Measurements from ENCODE around the gene LRP1B.

Gene LRP1B

DNA sequence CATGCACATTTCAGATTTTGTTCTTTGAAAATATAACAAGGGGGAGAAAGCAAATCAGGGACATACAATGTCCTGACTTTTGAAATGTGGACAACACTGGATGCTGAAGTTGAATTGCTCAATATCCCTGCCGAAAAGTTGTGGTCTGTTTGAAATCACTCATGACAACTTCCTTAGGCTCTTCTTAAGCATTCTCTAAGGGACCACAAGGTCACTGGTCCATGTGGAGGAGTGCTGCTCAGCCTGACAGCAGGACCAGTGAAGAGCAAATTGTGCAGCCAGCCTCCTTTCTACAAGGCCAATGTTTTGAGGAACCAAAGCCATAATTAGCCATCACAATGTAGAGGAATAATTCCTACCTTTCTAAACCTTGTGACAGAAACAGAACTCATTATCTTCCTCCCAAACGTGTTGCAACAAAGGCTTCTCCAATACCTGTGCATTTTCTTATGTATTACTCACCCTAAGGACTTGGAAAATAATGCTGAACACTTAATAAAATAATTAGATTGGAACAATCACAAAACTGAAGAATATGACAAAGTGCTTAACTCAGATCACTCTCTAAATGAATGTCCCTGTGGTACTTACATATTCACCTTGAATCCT lies 1873.0 kb downstream of the LRP1B start:
- no peak for FAIRE-seq

DNA sequence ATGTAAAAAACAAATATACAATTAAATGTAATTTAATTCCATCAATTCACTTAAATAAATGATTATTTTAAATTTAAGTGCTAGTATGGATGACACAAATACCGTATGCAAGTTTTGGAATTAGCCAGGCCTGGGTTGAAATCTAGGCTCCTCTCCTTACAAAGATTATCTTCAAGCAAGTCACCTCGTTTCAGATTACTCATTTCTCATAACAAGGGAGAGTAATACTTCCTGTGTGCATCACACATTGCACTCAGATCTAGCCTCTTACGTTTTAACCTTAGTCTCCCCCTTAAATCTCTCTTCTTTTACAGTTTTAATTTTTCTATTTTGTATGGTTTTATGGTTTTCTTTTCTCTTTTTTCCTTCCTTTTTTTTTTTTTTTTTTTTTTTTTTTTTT lies 1874.7 kb downstream of the LRP1B start:
- no peak for FAIRE-seq

DNA sequence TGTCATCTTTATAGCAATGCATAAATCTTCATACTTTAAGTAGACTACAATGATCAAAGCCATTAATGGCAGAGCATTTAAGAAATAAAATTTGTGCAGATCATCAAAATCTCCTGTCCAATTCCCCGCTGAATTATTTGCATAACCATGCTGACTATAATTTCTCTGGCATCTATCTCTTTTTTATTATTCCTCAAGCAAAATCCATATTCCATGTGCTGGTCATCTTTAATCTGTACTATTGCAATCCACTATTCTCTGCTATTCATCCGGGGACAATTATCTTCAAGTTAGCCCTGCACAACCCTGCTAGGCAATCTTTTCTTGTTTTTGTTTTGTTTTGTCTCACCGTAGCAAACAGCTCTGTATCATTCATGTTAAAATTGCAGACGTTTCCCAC lies 1881.0 kb downstream of the LRP1B start:
- FAIRE-seq = no peak

DNA sequence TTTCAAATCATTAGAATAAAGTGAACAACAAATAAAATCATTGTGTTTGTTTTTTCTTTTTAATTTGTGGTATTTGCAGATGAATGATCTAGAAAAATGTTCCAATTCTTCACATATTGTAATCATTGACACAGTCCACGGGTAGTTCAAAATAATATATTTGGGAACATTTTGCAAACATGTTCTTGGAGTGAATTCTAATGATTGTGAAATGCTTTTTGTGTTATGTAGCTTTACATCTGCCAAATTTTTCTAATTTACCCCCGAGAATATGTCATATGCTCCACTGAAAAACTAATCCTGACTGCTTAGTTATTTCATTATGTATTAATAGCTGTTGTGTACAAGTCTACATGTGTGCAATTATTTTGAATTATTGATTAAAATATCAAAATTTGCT lies 1882.2 kb downstream of the LRP1B start:
- no peak for FAIRE-seq

DNA sequence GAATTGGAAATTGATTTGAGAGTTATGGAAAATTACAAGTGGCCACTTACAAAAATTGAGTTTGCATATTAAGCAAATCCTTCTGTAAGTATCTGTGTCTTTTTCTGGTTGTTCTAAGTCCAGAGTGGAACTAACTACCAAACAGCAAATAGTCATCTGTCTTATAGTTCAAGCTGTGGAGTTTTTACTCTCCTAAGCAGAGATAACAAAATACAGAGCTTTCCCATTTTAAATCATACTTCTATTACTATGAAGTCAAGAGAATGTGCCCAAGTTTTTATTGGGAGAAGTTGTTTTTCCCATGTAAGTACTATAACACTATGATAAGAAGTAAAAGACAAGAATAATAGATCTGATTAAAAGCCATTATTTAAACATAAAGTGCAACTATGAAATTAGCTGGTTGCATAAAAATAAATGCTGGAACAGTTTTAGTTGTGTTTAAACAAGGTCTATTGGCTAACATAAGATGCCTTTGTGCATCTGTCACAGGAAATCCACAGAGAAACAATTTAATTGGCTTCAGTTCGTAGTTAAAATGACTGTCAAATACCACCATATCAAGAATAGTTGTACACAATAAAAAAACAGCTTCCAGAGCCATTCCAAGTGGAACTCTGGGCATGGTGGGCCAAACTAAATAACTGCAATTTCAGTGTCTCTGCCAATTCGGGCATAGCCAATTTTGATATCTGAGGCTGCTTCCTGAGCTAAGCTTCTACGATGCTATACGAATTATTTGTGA lies 1883.2 kb downstream of the LRP1B start:
- FAIRE-seq = no peak

- FAIRE-seq = no peak
These were observed 1883.9 kb downstream of the LRP1B start for GRCh38 chr2:140246957-140247356.

- FAIRE-seq = no peak
These were observed 1884.8 kb downstream of the LRP1B start for GRCh38 chr2:140246058-140246457.

GRCh38 chr2:140242889-140243288 lies 1887.9 kb downstream of the LRP1B start:
- no peak for FAIRE-seq

DNA sequence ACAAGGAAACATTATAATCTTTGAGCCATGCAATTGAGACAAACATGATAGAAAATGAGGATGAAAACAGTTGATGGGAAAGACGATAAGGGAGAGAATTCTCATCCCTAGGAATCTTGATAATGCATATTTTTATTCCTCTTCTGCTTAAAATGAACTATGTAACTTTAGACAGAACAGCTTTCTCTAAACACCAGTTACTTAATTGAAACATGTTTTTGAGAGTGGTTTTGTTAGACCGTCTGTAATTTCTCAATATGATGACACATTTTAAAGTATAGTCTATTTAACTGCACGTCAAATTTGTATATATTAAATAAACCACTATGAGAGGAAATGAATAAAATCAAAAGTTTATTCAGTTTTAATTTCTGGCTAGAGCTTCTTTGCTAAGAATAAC lies 1896.7 kb downstream of the LRP1B start:
- FAIRE-seq = no peak

- no peak for FAIRE-seq
These were observed 1919.9 kb downstream of the LRP1B start for GRCh38 chr2:140210963-140211362.

DNA sequence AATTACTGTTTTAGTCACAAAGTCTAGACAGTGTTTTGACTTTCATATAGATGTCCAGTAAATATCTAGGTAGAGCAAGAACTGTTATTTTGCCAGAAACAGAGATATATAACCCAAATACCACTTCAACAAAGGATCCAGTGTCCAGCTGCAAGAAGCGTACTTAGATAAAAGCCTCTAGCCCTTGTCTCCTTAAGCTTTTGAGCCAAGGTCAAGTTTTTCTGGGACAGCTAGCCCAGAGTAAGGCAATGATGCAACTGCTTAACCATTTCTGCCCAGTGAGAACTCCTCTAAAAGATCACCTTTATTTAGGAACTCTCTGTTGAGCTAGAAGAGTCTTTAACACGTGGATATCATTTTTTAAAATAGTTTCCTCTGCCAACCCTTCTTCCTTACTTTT lies 1925.7 kb downstream of the LRP1B start:
- no peak for FAIRE-seq

- FAIRE-seq = no peak
These were observed 1927.5 kb downstream of the LRP1B start for GRCh38 chr2:140203347-140203746.

DNA sequence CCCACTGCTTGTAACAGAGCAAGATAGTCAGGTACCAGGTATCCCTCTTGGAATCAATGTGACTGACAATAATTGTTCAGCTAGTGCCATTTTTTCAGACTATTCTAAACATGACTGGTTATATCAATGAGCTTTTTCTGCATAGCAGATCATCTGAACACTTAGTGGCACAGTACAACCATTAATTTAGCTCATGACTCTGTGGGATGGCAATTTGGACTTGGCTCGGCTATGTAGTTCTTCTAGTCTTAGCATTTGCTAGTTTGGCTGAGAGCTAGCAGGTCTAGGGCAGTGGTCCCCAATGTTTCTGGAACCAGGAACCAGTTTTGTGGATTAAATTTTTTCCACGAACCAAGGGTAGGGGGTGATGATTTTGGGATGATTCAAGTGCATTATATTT lies 1929.2 kb downstream of the LRP1B start:
- no peak for FAIRE-seq

DNA sequence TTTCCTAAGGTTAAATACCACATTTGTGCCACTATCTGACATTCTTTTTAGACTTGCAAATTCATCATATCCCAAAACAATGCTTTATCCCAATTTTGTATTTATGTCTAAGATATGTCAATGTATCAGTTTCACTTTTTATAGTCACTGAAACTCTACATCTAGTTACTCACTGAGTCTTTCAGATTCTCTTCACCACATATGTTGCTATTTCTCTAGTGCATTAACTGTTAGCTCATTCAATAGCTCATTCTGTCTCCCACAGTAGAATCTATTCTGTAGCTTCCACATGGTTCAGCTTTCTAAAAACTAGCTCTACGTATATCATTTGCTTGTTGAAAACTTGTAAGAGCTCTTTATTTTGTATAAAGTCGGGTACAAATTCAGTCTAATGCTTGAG lies 1930.1 kb downstream of the LRP1B start:
- FAIRE-seq = no peak

GRCh38 chr2:140200307-140200706 lies 1930.5 kb downstream of the LRP1B start:
- no peak for FAIRE-seq

GRCh38 chr2:140199312-140199711 lies 1931.5 kb downstream of the LRP1B start:
- no peak for FAIRE-seq

GRCh38 chr2:140187086-140187485 lies 1943.7 kb downstream of the LRP1B start:
- no peak for FAIRE-seq

GRCh38 chr2:140186313-140186712 lies 1944.5 kb downstream of the LRP1B start:
- FAIRE-seq = no peak

DNA sequence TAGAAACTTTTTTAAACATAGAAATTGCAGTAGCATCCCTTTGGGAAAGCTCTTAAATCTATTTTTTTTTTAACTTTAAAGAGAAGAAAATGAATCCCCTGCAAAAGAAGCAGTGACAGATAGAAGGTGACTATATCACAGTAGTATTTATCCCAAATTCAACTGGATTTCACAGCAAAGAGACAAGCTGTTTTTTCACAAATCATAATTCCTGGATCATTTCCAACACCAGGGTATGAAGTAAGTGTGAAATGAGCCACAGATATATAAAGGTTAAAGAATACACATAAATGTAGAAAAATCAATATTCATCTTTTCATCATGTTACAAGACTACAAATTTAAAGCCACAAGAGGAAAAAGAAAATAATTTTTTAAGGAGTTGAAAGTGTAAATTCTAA lies 1945.7 kb downstream of the LRP1B start:
- no peak for FAIRE-seq

DNA sequence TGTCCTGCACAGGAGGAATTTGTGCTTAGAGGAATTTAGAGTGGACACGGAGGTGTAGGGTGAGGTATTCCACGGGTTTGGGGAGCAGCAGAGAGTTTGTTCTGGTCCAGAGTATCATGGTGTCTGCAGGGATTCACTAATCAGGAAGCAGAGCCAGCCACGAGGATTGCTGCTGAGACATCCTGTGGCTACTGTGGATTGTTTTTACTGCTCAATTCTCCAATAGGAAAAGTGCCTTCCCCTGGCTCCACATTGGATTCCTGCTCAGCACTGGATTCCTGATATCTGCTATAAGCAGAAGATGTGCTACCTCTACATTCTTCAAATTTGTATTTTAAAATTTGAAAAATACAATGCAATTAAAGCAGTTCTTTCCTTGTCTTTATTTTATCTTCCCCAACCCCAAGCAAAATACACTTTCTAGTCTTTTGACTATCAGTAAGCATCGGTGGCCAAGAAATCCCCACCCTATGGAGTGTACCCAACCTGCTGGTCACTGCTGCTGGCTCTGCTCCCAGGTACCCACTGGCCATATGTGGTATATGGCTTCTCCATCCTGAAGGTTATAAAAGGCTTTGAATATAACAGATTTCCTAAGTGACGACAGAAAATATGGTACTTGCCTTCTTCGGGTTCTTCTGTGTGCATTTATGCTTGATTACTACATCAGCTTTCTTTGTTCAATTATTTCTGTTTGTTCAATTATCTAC lies 1947.6 kb downstream of the LRP1B start:
- no peak for FAIRE-seq

Measured in A204.1 (cell line).